A549 treated with DMSO at 1 μM for 4 hours (cell line): ENCODE data around the gene XYLB. TPM values are rescaled to one million over a fixed set of nuclear protein-coding genes. Genes with fewer than 3 reads are reported as not detected.

Experiments used
- total RNA-seq: library from RNA; stranded (reverse); fragments of 200-300 nt; extraction: Qiagen RNA extraction; gene quantifications from 5 replicates; pipeline ENCODE4 v1.2.3, GENCODE V29; 2022; ENCODE audit warnings: low read depth

Gene XYLB
- total RNA-seq, result 3.0 to 5.7 TPM (median 4.9 TPM) in 5 replicates

DNA sequence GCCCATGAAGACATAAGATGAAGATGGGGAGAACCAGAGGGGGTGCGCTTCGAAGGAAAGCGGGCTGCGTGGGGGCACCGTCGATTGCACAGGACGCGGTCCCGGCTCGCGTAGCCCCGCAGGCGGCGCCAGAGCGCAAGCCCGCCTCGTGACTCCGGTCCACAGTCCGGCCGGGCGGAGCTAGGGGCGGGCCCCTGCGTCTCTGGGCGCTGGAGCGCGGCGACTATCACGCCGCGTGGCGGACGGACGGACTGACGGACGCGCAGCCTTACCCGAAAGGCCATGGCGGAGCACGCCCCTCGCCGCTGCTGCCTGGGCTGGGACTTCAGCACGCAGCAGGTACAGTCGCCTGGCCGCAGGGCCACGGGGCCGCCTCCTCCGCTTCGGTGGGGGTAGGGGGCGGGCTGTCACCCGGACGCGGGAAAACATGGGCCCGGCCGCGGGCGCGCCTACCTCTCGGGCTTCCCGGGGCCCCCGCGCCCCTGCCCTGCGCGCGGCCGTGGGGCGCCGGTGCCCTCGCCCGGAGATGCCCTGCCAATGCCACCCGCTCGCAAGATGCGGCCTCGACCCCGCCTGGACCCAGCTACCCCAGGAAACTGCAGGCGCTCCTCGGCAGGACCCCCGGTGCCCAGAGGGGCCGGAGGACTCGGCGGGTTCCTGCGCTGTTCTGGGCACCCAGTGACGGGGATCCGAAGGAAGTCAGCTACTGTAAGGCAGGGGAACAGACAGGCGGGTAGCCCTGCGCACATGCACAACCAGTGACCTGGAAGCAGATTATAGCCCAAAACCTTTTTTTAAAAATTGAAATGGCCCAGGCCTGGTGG, at the start of gene XYLB:
Gene XYLB, plus strand, starts transcription at position 199 of the 824 bp plus-strand sequence. Its CDS starts 84 bp downstream, at position 283.

DNA sequence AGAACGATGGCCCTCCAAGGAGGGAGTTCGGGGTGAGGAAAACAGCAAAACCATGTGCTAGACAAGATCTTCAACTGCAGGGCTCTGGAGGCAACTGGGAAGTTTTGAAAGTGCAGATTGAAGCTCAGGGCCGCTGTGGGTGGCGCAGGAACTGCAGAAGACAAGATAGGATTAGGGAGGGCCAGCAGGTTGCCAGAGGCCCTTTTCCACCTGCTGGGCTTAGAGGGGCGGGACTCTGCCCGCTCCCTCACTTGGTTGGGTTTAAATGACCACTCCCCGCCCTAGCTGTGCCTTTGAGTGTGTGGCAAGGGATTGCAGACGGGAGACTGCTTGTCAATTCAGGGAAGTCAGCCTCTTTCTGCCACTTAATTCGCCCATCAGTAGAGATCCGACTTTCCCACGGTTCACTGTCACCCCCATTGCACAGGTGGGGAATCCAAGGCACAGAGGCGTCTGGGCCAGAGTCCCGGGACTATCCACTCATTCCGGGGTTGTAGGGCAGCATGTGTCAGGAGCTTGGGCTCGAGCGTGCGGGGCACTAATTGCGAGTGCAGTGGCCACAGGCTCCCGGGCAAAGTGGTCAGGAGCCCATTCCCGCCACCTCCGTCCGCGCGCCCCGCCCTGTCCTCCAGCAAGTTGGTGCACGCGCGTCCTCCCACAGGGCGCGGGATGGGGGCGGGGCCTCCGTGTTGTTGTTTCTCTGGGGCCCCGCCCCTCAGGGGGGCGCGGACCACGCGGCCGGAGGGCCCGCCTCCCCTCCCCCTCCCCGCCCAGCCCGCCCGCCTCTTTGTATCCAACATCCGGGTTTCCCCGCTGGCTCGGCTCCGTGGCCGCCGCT, 106.7 kb downstream of the XYLB start, which contains the start of gene ACVR2B:
Gene ACVR2B, plus strand, starts transcription at position 816 of the 838 bp plus-strand sequence. CDS start 433 bp downstream, outside the sequence.

Other genes starting within 250 kb of the XYLB start
- 43.1 to 52.8 TPM (median 44.3 TPM) in 5 replicates for gene ACAA1, start 209.7 kb upstream of the XYLB start, total RNA-seq
- gene MYD88, start 208.1 kb upstream of the XYLB start, total RNA-seq, result 25.1 to 28.3 TPM (median 26.9 TPM) in 5 replicates
- gene OXSR1, start 181.2 kb upstream of the XYLB start, total RNA-seq, result 25.7 to 35.6 TPM (median 34.4 TPM) in 5 replicates
- gene SLC22A13, start 81.0 kb upstream of the XYLB start, total RNA-seq, result 0.05 to 0.09 TPM in 2 of 5 replicates, not detected in the others
- gene SLC22A14, start 64.5 kb upstream of the XYLB start, total RNA-seq, result 0.07 to 0.19 TPM (median 0.08 TPM) in 3 of 5 replicates, not detected in the others
- 2.1 to 3.4 TPM (median 2.6 TPM) in 5 replicates for gene ACVR2B, start 107.1 kb downstream of the XYLB start, total RNA-seq
- 10.6 to 14.8 TPM (median 11.2 TPM) in 5 replicates for gene EXOG, start 149.6 kb downstream of the XYLB start, total RNA-seq